ENCODE results near the gene KLHL28. TPM values are rescaled to one million over a fixed set of nuclear protein-coding genes. Genes with fewer than 3 reads are reported as not detected.

Gene KLHL28
- total RNA-seq, 3 donors from 2014 or later, result 16.1 to 19.5 (median 19.3) TPM

DNA sequence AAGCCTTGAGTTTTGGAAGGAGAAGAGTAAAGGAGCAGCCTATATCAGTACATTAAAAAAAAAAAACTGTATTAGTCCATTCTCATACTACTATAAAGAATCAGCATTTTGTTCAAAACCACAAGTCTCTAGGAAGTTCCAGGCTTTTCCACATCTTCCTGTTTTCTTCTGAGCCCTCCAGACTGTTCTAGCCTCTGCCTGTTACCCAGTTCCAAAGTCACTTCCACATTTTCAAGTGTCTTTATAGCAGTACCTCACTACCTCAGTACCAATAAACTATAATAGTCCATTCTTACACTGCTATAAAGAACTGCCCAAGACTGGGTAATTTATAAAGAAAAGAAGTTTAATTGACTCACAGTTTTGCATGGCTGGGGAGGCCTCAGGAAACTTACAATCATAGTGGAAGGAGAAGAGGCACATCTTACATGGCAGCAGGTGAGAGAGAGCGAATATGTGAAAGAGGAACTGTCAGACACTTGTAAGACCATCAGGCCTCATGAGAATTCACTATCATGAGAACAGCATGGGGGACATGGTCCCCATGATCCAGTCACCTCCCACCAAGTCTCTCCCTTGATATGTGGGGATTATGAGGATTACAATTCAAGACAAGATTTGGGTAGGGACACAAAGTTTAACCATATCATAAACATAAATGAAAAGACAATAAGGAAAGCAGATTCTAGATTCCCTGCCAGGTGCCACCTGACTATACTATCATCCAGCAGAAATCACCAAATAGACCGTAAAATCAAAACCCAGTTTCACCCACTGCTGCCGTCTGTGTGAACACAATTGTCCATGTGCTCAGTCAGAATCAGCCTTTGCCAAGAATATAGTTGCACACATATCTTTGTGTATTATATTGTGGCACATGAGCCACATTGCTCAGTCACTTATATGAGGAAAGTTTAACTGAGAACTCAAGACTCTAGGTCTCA, 28.0 kb upstream of the KLHL28 start:
- no peak overlapping the region for H3K4me3 ChIP-seq
- TF ChIP-seq, protein P1, sequence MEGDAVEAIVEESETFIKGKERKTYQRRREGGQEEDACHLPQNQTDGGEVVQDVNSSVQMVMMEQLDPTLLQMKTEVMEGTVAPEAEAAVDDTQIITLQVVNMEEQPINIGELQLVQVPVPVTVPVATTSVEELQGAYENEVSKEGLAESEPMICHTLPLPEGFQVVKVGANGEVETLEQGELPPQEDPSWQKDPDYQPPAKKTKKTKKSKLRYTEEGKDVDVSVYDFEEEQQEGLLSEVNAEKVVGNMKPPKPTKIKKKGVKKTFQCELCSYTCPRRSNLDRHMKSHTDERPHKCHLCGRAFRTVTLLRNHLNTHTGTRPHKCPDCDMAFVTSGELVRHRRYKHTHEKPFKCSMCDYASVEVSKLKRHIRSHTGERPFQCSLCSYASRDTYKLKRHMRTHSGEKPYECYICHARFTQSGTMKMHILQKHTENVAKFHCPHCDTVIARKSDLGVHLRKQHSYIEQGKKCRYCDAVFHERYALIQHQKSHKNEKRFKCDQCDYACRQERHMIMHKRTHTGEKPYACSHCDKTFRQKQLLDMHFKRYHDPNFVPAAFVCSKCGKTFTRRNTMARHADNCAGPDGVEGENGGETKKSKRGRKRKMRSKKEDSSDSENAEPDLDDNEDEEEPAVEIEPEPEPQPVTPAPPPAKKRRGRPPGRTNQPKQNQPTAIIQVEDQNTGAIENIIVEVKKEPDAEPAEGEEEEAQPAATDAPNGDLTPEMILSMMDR (IDR thresholded peaks at IDR 0.05), result no peak
- no peaks in the 10 kb centered on the region for H3K9me3 ChIP-seq
- ATAC-seq (peak; percentile 29), DNase-seq (peak in 1 of 3 donors; percentile 16)
- H3K36me3 ChIP-seq (ENCODE audit: low read depth), result no peaks in the 10 kb centered on the region
- peaks cover 4% of the 10 kb centered on the region for H3K4me1 ChIP-seq (ENCODE audit: low read depth)
- intact Hi-C loops (cut with DNase I, micrococcal nuclease), result no loop called here

DNA sequence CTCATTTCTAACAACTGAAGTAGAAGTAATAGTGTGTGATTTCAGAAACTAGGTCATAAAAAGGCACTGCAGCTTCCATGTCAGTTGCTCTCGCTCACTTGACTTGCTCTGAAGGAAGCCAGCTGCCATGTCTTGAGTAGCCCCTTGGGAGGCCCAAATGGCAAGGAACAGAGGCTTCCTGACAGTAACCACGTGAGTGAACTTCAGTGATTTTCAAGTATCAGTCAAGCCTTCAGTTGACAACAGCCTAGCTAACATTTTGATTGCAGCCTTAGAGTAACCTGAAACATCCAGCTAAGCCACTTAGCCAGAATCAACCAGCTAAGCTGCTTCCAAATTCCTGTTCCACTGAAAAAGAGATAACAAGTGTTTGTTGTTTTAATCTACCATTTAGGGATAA, 26.9 kb upstream of the KLHL28 start:
- no peaks in the 10 kb centered on the region for H3K9me3 ChIP-seq
- peaks cover 4% of the 10 kb centered on the region for H3K4me1 ChIP-seq (ENCODE audit: low read depth)
- intact Hi-C loops (cut with DNase I, micrococcal nuclease), result no loop called here
- no peak for ATAC-seq
- H3K4me3 ChIP-seq, result no peak overlapping the region
- TF ChIP-seq, protein P1 (IDR thresholded peaks at IDR 0.05), result no peak
- DNase-seq, result peak in 1 of 3 donors; percentile 12
- H3K36me3 ChIP-seq (ENCODE audit: low read depth), result no peaks in the 10 kb centered on the region

DNA sequence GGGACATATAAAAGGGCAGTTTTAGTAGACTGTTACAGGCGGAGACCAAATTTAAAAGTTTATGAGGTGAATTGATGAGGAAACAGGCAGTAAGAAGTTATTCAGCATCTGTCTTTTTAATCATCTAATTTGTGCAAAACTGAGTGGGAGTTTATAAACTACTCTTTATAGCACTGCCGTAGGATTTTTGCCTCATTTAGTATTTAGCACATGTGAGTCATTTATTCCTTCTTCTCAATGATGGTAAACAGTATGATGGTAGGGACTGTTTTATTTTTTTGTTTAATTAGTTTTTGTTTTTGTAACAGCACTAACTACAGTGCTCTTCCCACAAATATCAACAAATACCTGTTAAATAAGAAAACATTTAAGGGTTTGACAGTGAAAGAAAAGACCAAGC, 20.8 kb upstream of the KLHL28 start:
- intact Hi-C loops (cut with DNase I, micrococcal nuclease), result no loop called here
- no peak for DNase-seq
- Histone ChIP-seq H3K4me3 (no peak overlapping the region), H3K36me3 (ENCODE audit: low read depth) (no peaks in the 10 kb centered on the region), H3K9me3 (no peaks in the 10 kb centered on the region), H3K4me1 (ENCODE audit: low read depth) (no peaks in the 10 kb centered on the region)
- no peak for ATAC-seq
- TF ChIP-seq, protein P1 (IDR thresholded peaks at IDR 0.05), result no peak

DNA sequence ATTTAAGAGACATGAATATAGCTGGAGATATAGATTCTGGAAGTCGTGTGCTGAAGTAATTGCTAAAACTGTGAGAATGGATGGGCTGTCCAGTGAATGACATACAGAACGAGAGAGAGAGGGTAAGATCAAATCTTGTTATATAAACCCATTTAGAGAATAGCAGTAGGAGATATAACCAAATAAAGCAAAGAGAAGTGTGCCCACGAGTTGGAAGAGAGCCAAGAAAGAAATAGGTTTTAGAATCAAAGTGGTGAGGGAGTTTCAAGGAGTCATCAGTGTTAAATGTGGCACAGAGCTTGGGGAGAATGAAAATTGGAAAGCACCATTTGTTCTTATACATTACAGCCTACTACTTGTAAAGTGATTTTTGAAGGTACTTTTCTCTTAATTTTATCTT, 19.5 kb upstream of the KLHL28 start:
- TF ChIP-seq, protein P1 (IDR thresholded peaks at IDR 0.05), result no peak
- Histone ChIP-seq H3K4me3 (no peak overlapping the region), H3K9me3 (no peaks in the 10 kb centered on the region), H3K4me1 (ENCODE audit: low read depth) (no peaks in the 10 kb centered on the region), H3K36me3 (ENCODE audit: low read depth) (no peaks in the 10 kb centered on the region)
- intact Hi-C loops (cut with DNase I, micrococcal nuclease), result no loop called here
- ATAC-seq, result no peak
- no peak for DNase-seq

DNA sequence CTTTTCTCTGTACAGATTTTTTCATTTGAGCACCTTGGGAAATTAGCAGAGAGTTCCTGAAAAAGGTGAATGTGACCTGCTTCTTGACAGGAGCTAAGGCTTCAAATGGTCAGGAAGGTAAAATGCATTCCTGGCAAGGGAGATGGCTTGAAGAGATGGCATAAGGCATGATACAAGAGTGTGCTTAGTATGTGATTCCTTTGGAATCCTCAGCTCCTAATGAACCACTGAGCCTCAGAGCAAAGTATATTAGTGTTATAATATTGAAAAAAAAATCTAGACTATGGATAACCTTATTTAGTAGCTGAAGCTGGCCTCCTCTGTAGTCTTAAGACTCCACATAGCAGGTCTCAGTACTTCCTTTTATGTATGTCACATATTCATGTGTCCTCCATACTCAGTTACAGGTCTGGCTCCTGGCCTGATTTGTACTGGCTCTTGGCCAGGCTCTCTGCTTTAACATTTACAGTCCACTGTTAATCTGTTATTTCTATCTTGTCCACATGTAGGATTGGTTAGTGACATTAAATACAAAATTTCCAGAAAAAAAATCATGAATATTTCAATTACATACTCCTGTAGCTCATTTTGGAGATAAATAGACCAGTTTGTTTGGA, 18.1 kb upstream of the KLHL28 start:
- no peaks in the 10 kb centered on the region for H3K36me3 ChIP-seq (ENCODE audit: low read depth)
- intact Hi-C loops (cut with DNase I, micrococcal nuclease), result no loop called here
- DNase-seq (peak in 2 of 3 donors; percentile 34 to 58), ATAC-seq (peak; percentile 51)
- H3K4me3 ChIP-seq, result no peak overlapping the region
- no peaks in the 10 kb centered on the region for H3K9me3 ChIP-seq
- H3K4me1 ChIP-seq (ENCODE audit: low read depth), result no peaks in the 10 kb centered on the region
- TF ChIP-seq, protein P1 (IDR thresholded peaks at IDR 0.05), result no peak

Measured in mucosa of descending colon (tissue), 3 donors.